Eye (tissue), 1 donor: ENCODE results near the gene FLAD1.
"Not testable (repeated sequence)": the region's sequence is repeated elsewhere in the genome, so short reads cannot be mapped to it uniquely, and the experiment has no call there.

Experiments used
- DNase-seq: peaks from one replicate; pipeline ENCODE4 v3.0.0-alpha.2; 2015

The FLAD1 gene

GRCh38 chr1:154969860-154970452, 13.2 kb upstream of the FLAD1 start:
- peak; percentile 53 for DNase-seq

- DNase-seq: peak; percentile 95
These were observed 12.4 kb upstream of the FLAD1 start, which contains the start of gene SHC1 for GRCh38 chr1:154970631-154971340. Gene SHC1, minus strand, starts transcription at chr1:154970747. Its CDS starts 221 bp downstream, at chr1:154970526.

- no peak for DNase-seq
These were observed 11.7 kb upstream of the FLAD1 start for GRCh38 chr1:154971341-154971998.

- DNase-seq: no peak
These were observed 11.0 kb upstream of the FLAD1 start for GRCh38 chr1:154972213-154972516.

GRCh38 chr1:154972517-154973343, 10.4 kb upstream of the FLAD1 start:
- peak; percentile 56 for DNase-seq

GRCh38 chr1:154973344-154974101, 9.6 kb upstream of the FLAD1 start:
- DNase-seq: peak; percentile 97

GRCh38 chr1:154974102-154974807, 8.9 kb upstream of the FLAD1 start, which contains the start of gene CKS1B:
Gene CKS1B, plus strand, starts transcription at chr1:154974681. Its CDS starts 65 bp downstream, at chr1:154974746.
- DNase-seq: peak; percentile 100

GRCh38 chr1:154974808-154975408, 8.2 kb upstream of the FLAD1 start:
- DNase-seq: peak; percentile 99

GRCh38 chr1:154975409-154976059, 7.6 kb upstream of the FLAD1 start:
- DNase-seq: peak; percentile 63

GRCh38 chr1:154977762-154978161, 5.4 kb upstream of the FLAD1 start:
- not testable (repeated sequence) for DNase-seq

GRCh38 chr1:154978360-154978759, 4.8 kb upstream of the FLAD1 start:
- DNase-seq: no peak

GRCh38 chr1:154982341-154982740, 803 bp upstream of the FLAD1 start:
- no peak for DNase-seq

GRCh38 chr1:154983776-154984466, 777 bp downstream of the FLAD1 start:
- no peak for DNase-seq

- not testable (repeated sequence) for DNase-seq
These were observed 3.6 kb downstream of the FLAD1 start for GRCh38 chr1:154986736-154987135.

- DNase-seq: no peak
These were observed 4.2 kb downstream of the FLAD1 start for GRCh38 chr1:154987326-154987725.

- DNase-seq: no peak
These were observed 5.2 kb downstream of the FLAD1 start for GRCh38 chr1:154988058-154988954.

GRCh38 chr1:154989195-154989860, 6.2 kb downstream of the FLAD1 start:
- DNase-seq: no peak

GRCh38 chr1:154990276-154990675, 7.1 kb downstream of the FLAD1 start:
- no peak for DNase-seq
